ENCODE data around the gene PHACTR4. TPM values are rescaled to one million over a fixed set of nuclear protein-coding genes. Genes with fewer than 3 reads are reported as not detected.
A peak's percentile ranks its signal among the peaks of the same experiment; 100 is the strongest.

The PHACTR4 gene
- total RNA-seq, 4 donors from 2014 or later = 36.6 to 51.7 (median 44.6) TPM

GRCh38 chr1:28328228-28328648 lies 41.3 kb upstream of the PHACTR4 start:
- Histone ChIP-seq H3K27me3 (no peaks in the 10 kb centered on the region), H3K9me3 (no peaks in the 10 kb centered on the region), H3K4me1 (peaks cover 0 to 36% (median 7%) of the 10 kb centered on the region in 4 donors), H3K27ac (peak overlapping the region; percentile 71 to 94 (median 88)), H3K4me3 (peak overlapping the region; percentile 47 to 84 (median 56)), H3K36me3 (peaks cover 0 to 29% (median 0%) of the 10 kb centered on the region in 3 donors)
- TF ChIP-seq POLR2A (IDR thresholded peaks at IDR 0.05) = no peak
- TF ChIP-seq CTCF (IDR thresholded peaks at IDR 0.05) = no peak
- no peak for DNase-seq

- Histone ChIP-seq H3K27me3 (no peaks in the 10 kb centered on the region), H3K4me3 (peak overlapping the region; percentile 47 to 84 (median 56)), H3K36me3 (peaks cover 0 to 42% (median 0%) of the 10 kb centered on the region in 3 donors), H3K27ac (peak overlapping the region; percentile 71 to 94 (median 88)), H3K4me1 (peaks cover 0 to 31% (median 5%) of the 10 kb centered on the region in 4 donors), H3K9me3 (no peaks in the 10 kb centered on the region)
- DNase-seq = peak; percentile 31 to 62 (median 58)
- no peak for TF ChIP-seq POLR2A (IDR thresholded peaks at IDR 0.05)
- peak in 3 of 6 experiments; percentile 25 to 30 (median 29) for TF ChIP-seq CTCF (IDR thresholded peaks at IDR 0.05)
Observed at GRCh38 chr1:28329395-28330153, 40.0 kb upstream of the PHACTR4 start.

GRCh38 chr1:28338897-28339296 lies 30.6 kb upstream of the PHACTR4 start:
- Histone ChIP-seq H3K27ac (no peak overlapping the region), H3K9me3 (no peaks in the 10 kb centered on the region), H3K4me3 (no peak overlapping the region), H3K27me3 (no peaks in the 10 kb centered on the region), H3K36me3 (peaks cover 0 to 24% (median 0%) of the 10 kb centered on the region in 3 donors), H3K4me1 (no peaks in the 10 kb centered on the region)
- TF ChIP-seq CTCF (IDR thresholded peaks at IDR 0.05) (no peak), POLR2A (IDR thresholded peaks at IDR 0.05) (no peak)
- no peak for DNase-seq

GRCh38 chr1:28339551-28339950 lies 30.0 kb upstream of the PHACTR4 start:
- H3K9me3 ChIP-seq = no peaks in the 10 kb centered on the region
- no peaks in the 10 kb centered on the region for H3K4me1 ChIP-seq
- no peak overlapping the region for H3K27ac ChIP-seq
- TF ChIP-seq CTCF (IDR thresholded peaks at IDR 0.05) = no peak
- TF ChIP-seq POLR2A (IDR thresholded peaks at IDR 0.05) = no peak
- DNase-seq = no peak
- H3K36me3 ChIP-seq = peaks cover 0 to 17% (median 0%) of the 10 kb centered on the region in 3 donors
- no peaks in the 10 kb centered on the region for H3K27me3 ChIP-seq
- no peak overlapping the region for H3K4me3 ChIP-seq

- no peaks in the 10 kb centered on the region for H3K9me3 ChIP-seq
- H3K27me3 ChIP-seq = no peaks in the 10 kb centered on the region
- peaks cover 0 to 9% (median 0%) of the 10 kb centered on the region in 3 donors for H3K36me3 ChIP-seq
- H3K4me1 ChIP-seq = no peaks in the 10 kb centered on the region
- H3K27ac ChIP-seq = no peak overlapping the region
- DNase-seq = no peak
- TF ChIP-seq POLR2A (IDR thresholded peaks at IDR 0.05) = no peak
- TF ChIP-seq CTCF (IDR thresholded peaks at IDR 0.05) = no peak
- no peak overlapping the region for H3K4me3 ChIP-seq
Observed at GRCh38 chr1:28340221-28340974, 29.1 kb upstream of the PHACTR4 start.
